Left renal pelvis (tissue), 4 donors: Measurements from ENCODE around the gene SRD5A1. TPM values are rescaled to one million over a fixed set of nuclear protein-coding genes. Genes with fewer than 3 reads are reported as not detected.

Source experiments
- DNase-seq, 4 donors: peaks; one replicate each; pipeline ENCODE4 v3.0.0-alpha.2; 2013; ENCODE audit warnings: low read depth in 4 of 4, low spot score in 3 of 4
- polyA plus RNA-seq, 4 donors: library from polyadenylated mRNA; unstranded; fragments of 120-200 nt; gene quantifications; one replicate each; pipeline ENCODE4 v1.2.1, GENCODE V29; 2013; ENCODE audit not compliant: insufficient read length in 4 of 4

Gene SRD5A1, protein sequence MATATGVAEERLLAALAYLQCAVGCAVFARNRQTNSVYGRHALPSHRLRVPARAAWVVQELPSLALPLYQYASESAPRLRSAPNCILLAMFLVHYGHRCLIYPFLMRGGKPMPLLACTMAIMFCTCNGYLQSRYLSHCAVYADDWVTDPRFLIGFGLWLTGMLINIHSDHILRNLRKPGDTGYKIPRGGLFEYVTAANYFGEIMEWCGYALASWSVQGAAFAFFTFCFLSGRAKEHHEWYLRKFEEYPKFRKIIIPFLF
- polyA plus RNA-seq = 10 to 100 TPM in 3 of 4 donors, 1 to 10 TPM in 1; 9.3 to 12.2 (median 10.5) TPM

DNA sequence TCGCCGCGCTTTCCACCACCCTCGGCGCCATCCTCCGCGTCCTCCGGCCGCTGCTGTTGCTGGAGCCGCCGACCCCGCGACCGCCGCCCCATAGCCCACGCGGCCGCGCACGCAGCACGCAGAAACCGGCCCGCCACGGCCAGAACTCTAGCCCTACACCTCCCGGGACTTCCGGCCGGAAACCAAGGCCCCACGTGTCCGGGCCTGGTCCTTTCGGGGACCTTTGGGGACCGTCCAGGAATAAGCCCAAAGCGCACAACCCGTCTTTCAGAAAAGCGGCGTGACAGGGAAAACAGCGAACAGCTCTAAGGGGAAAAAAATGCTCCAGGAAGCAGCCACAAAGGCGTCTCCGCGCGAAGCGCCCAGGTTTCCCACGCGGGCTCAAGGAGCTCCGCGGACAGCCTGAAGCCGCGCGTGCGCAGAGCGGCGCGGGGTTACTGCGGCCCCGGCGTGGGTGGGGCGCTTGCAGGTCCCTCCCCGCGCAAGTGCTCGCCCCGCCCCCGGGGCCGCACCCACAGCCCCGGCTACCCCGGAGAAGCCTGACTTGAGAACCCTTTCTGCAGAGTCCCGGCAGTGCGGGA lies at the start of gene SRD5A1, which contains the start of gene NSUN2:
TSS of gene SRD5A1 (plus strand) at position 553 of the 581 bp plus-strand sequence. CDS start 137 bp downstream, outside the sequence.
TSS of gene NSUN2 (minus strand) at position 157 of the 581 bp plus-strand sequence. CDS start at position 92, 65 bp downstream.
- DNase-seq = peak; percentile 80 to 91 (median 83)

DNA sequence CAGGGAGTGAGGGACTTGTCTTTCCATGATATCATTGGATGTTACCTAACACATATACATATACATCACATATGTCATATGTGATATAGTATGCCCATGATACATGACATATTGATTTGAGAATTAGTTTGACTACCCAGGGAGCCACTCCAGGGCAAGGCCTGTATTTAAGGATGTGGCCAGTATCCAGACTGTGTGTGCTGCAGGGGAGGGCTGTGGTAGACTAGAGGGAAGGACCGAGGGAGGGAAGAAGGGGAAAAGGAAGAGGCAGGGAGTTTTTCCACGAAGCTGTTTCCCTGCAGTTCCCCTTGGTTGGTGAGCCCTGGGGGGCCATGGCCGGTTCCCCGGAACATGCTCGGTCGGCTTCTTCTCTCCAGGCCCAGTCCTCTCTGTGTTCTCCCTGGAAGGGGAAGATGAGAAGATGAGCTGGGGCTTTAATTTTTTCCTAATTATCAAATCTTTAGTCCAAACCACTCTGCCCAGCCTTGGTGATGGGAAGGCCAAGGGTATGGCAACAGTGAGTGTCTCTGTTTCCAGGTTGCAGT lies 49.1 kb upstream of the SRD5A1 start:
- DNase-seq = no peak

DNA sequence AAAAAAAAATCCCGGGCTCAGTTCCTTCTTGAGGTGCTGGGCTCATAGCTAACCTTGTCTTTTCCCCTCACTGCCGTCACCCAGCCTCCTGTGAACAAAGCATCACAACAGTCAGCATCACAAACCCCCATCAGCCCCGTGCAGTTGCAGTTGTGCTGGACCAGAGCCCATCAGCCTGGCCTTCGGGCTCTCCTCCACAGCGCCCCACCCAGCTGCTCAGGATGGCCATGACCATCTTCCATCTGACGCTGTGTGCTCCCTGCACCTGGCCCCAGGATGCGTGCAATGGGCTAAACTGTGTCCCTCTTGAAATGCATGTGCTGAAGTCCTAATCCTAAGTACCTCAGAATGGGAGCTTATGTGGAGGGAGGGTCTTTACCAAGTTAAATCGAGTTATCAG lies 48.5 kb upstream of the SRD5A1 start:
- DNase-seq = no peak

DNA sequence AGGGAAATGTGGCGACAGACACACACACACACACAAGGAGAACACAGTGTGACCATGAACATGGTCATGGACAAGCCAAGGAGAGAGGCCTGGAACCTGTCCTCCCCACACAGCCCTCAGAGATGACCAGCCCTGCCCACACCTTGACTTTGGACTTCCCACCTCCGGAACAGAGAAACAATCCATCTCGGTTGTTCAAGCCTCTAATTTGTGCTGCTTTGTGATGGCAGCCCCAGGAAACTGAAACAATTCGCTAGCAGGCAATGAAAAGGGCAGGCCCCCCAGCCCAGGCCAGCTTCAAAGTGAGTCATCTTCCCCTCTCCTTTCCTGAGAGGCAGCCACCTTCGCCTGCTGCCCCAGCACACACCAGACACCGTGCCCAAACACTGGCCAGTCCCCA lies 48.1 kb upstream of the SRD5A1 start:
- DNase-seq = no peak

DNA sequence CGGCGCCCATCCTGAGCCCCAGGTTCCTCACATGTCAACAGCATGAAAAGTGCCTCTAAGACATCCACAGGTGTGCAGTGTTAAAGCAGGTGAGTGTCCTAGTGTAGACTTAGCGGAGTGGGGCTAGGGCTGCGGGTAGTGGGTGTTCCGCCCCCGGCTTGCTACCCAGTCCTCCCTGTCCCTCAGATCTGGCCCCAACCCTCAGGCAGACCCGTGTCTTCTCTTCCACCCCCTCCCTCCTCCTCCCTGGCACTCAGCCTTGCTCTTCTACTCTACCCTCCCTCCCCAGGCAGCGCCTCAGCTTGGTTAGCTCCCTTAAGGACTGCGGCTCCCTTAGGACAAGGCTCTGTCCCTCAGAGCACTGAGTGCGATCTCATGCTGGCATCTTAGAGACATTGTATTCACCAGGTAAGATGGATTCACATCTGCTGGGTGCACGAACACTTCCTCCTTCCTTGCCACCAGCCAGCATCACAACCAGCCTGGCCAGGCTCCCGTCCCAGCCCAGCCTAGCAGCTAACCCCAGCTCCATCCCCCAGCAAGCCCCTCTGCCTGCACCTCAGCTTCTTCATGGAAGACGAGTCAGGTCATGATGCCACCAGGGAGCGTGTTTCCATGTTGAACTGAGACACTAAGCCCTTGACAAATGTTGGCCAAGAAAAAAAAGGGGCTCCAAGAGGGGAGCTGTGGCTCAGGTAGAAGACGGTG lies 47.1 kb upstream of the SRD5A1 start:
- DNase-seq = no peak

DNA sequence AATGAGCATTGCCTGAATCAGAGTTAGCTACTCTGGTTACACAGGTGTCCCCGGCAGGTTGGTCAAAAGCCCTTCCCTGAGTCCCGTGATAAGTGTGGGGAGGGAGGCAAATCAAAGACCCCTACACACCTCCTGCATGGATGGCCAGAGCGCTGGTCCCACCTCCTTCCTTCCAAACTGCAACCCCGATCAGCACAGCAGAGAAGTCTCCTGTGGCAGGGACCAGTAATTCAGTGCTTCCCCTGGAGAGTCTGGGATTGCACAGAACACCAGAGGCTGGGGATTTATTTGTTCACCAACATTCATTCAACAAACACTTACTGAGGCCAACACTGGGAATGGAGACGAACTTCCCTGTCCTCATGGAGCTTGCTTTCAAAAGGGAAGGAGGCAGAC lies 46.6 kb upstream of the SRD5A1 start:
- DNase-seq = no peak

DNA sequence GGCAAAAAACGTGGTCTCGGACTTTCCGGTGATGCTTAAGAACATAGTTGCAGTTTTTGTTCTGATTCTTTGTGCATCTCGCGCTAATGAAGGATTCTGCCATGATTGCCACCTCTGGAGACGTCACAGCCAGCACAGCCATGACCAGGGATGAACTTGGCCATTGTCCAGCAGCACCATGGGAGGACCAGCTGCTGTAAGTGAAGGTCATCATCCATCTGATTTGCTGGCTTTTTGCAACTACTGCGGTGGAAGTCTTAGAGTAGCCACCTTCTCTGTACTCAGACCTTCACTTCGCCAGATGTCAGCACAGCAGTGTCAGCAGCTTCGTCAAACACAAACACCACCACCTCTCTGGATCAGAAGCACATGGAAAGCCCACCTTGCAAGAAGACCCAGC lies 46.1 kb upstream of the SRD5A1 start:
- DNase-seq = no peak

DNA sequence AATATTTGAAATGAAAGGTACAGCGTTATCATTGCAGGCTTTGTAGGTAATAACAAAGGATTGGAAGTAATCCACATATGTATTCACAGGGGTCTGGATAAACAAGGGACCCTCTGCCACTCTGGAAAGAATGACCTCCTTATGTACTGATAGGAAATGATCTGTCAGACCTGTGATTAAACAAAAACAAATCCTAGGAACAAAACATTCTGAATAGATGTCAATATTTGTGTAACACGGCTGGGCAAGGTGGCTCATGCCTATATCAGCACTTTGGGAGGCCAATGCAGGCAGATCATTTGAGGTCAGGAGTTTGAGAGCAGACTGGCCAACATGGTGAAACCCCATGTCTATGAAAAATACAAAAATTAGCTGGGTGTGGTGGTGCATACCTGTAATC lies 42.7 kb upstream of the SRD5A1 start:
- no peak for DNase-seq

DNA sequence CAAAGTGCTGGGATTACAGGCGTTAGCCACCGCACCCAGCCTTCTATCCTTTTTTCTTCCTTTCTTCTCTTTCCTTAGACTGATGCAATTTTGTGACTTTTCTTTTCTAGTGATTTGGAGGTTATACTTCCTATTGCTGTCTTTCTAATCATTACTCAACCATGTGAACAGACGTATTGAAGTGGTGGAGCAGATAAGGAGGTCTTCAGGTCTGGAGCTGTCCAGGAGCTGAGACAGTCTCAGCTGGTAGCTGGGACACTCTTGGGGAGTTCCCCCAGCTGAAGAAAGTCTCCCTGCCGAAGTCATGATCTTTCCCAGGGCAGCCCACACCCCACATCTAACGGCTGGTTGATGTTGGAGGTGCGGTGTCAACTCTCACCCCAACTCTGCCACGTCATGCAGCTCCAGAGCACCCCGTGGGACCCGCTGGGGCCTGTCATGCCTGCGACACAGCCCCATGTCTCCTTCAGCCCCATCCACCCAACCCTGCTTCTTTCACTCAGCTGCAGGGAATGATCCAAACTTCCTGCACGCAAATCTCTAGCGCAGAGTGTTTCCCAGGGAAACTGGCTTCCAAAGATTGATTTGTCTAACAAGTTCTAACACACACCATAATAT lies 41.5 kb upstream of the SRD5A1 start:
- DNase-seq = no peak

DNA sequence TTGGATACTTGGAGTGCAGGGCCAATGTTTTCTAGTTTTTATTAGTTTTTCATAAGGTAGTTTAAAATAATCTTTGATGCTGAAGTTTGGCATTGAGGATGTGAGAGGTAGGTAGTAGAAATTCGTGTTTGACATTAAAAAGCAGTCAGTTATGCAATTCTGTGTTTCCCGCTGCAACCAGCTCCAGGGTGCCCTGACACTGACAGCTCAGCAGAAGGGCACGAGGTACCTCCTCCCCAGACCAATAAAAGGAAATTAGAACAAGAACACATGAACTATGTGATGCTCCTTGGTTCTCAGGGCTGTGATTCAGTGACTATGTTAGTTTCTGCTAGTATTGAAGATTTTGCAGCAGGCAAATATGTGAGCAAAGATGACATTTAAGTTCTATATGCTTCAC lies 40.6 kb upstream of the SRD5A1 start:
- DNase-seq = no peak

DNA sequence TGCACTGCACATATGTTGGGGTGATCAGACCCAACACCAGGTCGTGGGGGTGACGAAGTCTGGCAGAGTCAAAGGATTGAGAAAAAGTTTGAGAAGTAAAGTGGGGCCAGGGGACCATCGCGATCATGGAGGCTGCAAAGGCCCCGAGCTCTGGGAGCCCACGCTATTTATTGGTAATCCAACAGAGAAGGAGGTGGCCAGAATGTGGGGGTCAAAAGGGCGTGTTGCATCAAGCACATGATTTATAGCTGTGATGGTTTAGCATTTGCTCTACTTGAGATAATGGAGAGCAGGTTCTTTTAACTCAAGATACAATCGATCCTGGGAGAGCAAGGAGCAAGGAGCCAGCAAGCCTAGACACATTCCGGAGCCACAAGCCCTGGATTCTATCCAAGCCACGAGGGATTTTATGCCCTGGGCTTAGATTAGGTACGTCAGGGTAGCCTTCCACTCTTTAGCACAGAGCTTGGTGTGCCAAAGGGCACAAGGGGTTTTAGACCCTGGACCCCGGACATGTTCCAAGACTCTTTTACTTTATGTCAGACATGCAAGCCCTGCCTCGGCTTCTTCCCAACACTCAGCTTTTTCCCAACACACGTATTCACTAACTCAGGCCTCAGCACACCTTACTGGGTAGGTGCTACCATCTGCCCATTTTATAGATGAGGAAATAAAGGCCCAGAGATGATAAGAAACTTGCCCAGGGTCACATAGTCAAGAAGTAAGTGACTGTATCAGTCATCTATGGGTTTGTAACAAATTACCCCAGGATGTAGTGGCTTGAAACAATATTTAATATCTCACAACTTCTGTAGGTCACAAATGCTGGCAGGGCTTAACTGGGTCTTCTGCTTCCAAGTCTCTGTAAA lies 39.9 kb upstream of the SRD5A1 start:
- DNase-seq = no peak

DNA sequence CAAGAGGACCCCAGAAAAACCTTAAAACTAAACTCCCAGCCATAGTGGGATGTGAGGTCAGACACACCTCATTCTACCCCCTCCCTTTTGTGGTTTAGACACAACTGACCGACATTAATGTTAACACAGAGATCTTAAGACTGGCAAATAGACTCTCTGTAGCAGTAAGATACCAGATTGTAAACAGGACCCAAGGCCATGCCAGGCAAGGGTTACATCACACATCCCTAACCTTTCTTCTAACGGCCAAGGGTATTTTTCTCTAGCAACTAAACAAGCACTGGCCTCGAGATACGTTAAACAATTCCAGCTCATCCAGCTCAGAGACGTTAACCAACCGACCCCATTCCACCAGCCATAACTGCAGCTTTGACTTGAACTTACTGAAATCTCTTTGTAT lies 39.2 kb upstream of the SRD5A1 start:
- no peak for DNase-seq

DNA sequence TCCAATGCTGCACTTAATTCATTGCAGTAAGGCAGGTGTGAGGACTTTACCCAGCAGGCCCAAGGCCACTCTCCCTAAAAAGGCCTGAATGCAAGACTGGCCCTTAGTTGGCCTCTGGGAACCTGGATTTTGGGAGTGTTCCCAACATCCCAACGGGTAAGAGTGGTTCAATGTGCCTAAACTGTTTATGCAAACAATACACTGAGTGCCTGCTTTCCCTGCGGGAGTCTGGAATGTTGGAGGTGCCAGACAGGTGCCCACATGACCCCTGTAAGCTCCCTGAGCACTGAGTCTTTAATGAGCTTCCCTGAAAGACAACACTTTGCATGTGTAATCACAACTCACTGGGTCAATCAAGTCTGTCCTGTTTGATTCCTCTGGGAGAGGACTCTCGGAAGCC lies 37.8 kb upstream of the SRD5A1 start:
- no peak for DNase-seq

DNA sequence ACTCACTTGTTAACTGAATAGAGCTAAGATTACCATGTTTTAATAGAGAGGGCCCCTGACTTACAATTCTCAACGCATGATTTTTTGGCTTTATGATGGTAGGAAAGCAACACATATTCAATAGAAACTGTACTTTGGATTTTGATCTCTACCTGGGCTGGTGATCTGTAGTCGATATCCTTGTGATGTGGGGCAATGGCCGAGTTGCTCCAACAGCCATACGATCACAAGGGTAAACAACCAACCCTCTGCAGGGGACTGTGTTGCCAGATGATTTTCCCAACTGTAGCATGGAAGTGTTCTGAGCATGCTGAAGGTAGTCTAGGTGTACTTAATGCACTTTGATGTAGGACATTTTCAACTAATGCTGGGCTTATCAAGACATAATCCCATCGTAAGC lies 36.9 kb upstream of the SRD5A1 start:
- no peak for DNase-seq

DNA sequence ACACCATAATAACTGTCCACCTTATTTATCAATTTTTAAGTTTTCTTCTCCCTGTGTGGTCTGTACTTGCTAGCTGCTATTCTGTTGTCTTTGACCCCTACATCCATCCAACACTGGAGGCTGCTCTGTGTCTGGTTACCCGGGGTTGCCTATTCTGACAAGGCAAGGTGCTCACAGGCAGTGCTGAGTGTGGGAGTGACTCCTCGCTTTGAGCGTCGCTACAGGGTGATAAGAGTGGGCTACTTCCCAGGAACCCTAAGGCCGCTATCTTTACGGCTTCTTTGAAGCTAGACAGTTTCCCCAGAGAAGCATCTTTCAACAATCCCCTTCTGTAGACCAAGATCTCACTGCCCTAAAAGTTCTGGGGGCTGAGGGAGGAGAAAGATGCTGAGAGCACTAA lies 35.7 kb upstream of the SRD5A1 start:
- DNase-seq = no peak

DNA sequence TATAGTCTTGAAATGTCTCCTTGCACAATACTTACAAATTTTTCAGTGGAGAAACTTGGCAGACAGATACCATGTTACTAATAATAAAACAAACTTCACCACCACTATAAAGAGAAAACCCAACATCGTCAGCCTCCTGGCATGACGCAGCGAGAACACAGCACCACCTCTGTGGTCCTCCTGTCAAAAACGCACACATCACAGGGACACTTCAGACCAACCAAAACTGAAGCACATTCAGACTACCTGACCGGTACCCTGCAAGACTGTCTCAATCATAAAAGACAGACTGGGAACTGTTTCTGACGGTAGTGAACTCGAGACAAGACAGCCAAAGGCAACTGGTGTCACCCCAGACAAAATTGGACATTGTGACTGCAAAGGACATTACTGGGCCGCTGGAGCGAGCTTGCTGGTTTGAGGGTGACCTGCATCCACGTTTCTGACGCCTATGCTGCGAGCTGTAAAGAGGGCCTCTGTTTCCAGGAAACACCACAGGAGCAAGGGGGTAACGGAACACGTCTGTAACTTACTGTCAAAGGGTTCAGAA lies 34.8 kb upstream of the SRD5A1 start:
- DNase-seq = no peak

DNA sequence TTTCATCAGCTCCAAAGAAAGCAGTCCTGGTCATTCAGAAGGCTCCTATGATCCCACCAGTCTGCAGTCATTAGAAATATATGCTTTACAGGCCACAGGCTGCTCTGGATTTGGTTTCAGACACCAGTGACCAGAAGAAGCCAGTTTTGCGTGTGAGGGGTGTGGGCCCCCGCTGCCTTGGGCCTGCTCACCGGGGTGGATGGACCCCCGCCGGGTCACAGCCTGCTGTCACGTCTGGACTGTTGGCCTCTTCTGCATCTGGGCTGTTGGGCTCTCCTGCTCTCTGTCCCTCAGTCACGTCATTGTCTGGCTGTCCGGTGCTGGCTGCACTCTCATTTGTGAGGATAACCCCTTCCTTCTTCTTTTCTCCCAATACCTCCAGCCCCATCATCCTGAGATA lies 33.5 kb upstream of the SRD5A1 start:
- no peak for DNase-seq

DNA sequence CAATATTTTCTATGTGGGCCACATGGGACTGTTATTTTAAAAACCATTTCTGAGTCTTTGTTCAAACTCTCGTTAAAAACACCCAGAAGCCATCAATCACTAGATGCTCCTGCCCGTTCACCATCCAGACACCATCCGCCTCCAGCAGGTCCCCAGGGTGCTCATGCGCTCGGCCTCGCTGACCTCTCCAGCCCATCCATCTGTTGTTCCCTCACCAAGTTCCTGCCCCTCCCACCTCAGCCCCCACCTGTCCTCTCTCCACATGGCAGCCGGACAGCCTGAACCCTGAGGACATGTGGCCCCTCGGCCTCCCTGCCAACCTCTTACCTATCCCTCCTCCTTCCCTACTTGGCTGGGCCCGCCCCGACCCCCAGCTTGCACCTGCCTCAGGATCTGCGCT lies 32.0 kb upstream of the SRD5A1 start:
- DNase-seq = no peak

DNA sequence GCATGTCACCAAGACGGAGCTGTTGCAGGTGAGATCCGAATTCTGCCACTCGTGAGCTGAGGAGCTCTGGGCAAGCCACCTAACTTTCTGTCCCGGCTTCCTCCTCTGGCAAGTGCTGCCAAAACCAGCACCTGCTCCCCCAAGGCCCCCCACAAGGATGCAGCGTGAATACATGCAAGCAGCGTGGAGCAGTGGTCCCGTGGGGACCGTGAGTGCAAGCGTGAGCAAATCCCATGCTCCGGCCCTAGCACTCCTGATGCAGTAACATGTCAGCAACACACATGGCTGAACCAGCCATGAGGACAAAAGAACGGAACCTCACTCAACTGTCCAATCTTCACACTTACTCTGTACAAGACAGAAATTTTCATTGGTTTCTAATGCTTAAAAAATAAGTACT lies 31.4 kb upstream of the SRD5A1 start:
- DNase-seq = no peak

DNA sequence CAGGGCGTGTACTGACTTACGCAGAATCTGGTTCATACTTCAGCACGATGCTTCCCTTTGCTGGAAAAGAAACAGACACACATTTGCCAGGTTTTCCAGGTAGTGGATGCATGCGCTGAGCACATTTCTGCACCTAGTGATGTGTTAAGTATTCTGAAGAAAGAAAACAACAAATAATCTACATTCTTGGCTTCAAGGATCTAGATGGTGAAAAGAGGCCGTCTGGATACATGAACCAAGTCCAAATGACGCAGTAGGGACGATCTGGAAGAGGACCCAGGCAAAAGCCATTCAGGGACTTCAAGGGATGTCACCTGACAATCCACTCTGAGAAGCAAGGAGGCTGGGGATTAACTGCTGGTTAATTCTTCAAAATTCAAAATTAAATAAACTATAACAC lies 30.8 kb upstream of the SRD5A1 start:
- DNase-seq = no peak
